H9 (cell line): Measurements from ENCODE around the gene CMTM5. TPM values are rescaled to one million over a fixed set of nuclear protein-coding genes. Genes with fewer than 3 reads are reported as not detected.
A peak's percentile ranks its signal among the peaks of the same experiment; 100 is the strongest.

Experiments
- DNase-seq: peaks from one replicate; pipeline ENCODE4 v3.0.0-alpha.2; 2017
- H2AFZ ChIP-seq: one replicate; pipeline ENCODE4 v1.6.1; 2013; ENCODE audit warnings: mild to moderate bottlenecking, low read length, control low read depth, moderate library complexity
- H2AK5ac ChIP-seq: 2 replicates; pipeline ENCODE4 v1.6.1; 2013; ENCODE audit warnings: low read length, control low read depth, mixed read lengths; ENCODE audit not compliant: insufficient read length
- H2BK120ac ChIP-seq: one replicate; pipeline ENCODE4 v1.6.1; 2013; ENCODE audit warnings: low read depth, mild to moderate bottlenecking, low read length, control low read depth, inconsistent platforms; ENCODE audit not compliant: poor library complexity, severe bottlenecking
- H2BK12ac ChIP-seq: 2 replicates; pipeline ENCODE4 v1.6.1; 2013; ENCODE audit warnings: low read length, control low read depth, mixed read lengths, low read depth; ENCODE audit not compliant: insufficient read length
- H2BK15ac ChIP-seq: 2 replicates; pipeline ENCODE4 v1.6.1; 2013; ENCODE audit warnings: low read depth, low read length, control low read depth
- H2BK20ac ChIP-seq: one replicate; pipeline ENCODE4 v1.6.1; 2013; ENCODE audit warnings: low read depth, mild to moderate bottlenecking, low read length, control low read depth, inconsistent platforms; ENCODE audit not compliant: poor library complexity, severe bottlenecking
- H2BK5ac ChIP-seq: 2 replicates; pipeline ENCODE4 v1.6.1; 2013; ENCODE audit warnings: low read length, control low read depth, mixed read lengths; ENCODE audit not compliant: insufficient read length
- H3K14ac ChIP-seq: 2 replicates; pipeline ENCODE4 v1.6.1; 2013; ENCODE audit warnings: low read length, control low read depth; ENCODE audit not compliant: insufficient read depth
- H3K18ac ChIP-seq: 2 replicates; pipeline ENCODE4 v1.6.1; 2013; ENCODE audit warnings: low read depth, mild to moderate bottlenecking, mixed read lengths, low read length, control low read depth; ENCODE audit not compliant: insufficient read length
- H3K23ac ChIP-seq: 2 replicates; pipeline ENCODE4 v1.6.1; 2013; ENCODE audit warnings: low read length, control low read depth, mixed read lengths, low read depth; ENCODE audit not compliant: insufficient read length
- H3K23me2 ChIP-seq: 2 replicates; pipeline ENCODE4 v1.6.1; 2013; ENCODE audit warnings: low read depth, mild to moderate bottlenecking, mixed read lengths, low read length, control low read depth; ENCODE audit not compliant: insufficient read length, poor library complexity, severe bottlenecking
- H3K27ac ChIP-seq: 2 replicates; pipeline ENCODE4 v1.5.1; 2013; ENCODE audit warnings: low read length, control low read depth, mixed read lengths, low read depth; ENCODE audit not compliant: insufficient read length
- H3K27me3 ChIP-seq: 2 replicates; pipeline ENCODE4 v1.6.1; 2013; ENCODE audit warnings: low read length, control low read depth, inconsistent platforms; ENCODE audit not compliant: insufficient read depth
- H3K4ac ChIP-seq: 2 replicates; pipeline ENCODE4 v1.6.1; 2013; ENCODE audit warnings: low read depth, mild to moderate bottlenecking, control low read depth, inconsistent platforms, low read length, moderate library complexity
- H3K4me1 ChIP-seq: 2 replicates; pipeline ENCODE4 v1.6.1; 2013; ENCODE audit warnings: low read length, control low read depth, inconsistent platforms; ENCODE audit not compliant: insufficient read depth
- H3K4me2 ChIP-seq: 2 replicates; pipeline ENCODE4 v1.6.1; 2013; ENCODE audit warnings: low read length, control low read depth, mixed read lengths; ENCODE audit not compliant: insufficient read length, insufficient read depth
- H3K56ac ChIP-seq: 2 replicates; pipeline ENCODE4 v1.6.1; 2013; ENCODE audit warnings: low read depth, mild to moderate bottlenecking, mixed read lengths, low read length, control low read depth; ENCODE audit not compliant: insufficient read length
- H3K79me1 ChIP-seq: 2 replicates; pipeline ENCODE4 v1.6.1; 2013; ENCODE audit warnings: low read depth, mild to moderate bottlenecking, moderate library complexity, low read length, control low read depth, inconsistent platforms; ENCODE audit not compliant: insufficient read depth, poor library complexity, severe bottlenecking
- H3K79me2 ChIP-seq: 2 replicates; pipeline ENCODE4 v1.6.1; 2013; ENCODE audit warnings: low read length, control low read depth, inconsistent platforms; ENCODE audit not compliant: insufficient read depth
- H3K9ac ChIP-seq: 2 replicates; pipeline ENCODE4 v1.6.1; 2013; ENCODE audit warnings: low read length, control low read depth, mixed read lengths; ENCODE audit not compliant: insufficient read length; ENCODE audit errors: extremely low read depth
- H3K9me3 ChIP-seq: one replicate; pipeline ENCODE4 v1.6.1; 2013; ENCODE audit warnings: low read depth, low read length, inconsistent platforms; ENCODE audit not compliant: control insufficient read depth
- H3T11ph ChIP-seq: one replicate; pipeline ENCODE4 v1.6.1; 2013; ENCODE audit warnings: mild to moderate bottlenecking, low read length, control low read depth, inconsistent platforms
- H4K20me1 ChIP-seq: one replicate; pipeline ENCODE4 v1.6.1; 2013; ENCODE audit not compliant: control insufficient read depth, insufficient read length, insufficient read depth
- H4K5ac ChIP-seq: 2 replicates; pipeline ENCODE4 v1.6.1; 2013; ENCODE audit warnings: low read depth, mild to moderate bottlenecking, mixed read lengths, low read length, control low read depth; ENCODE audit not compliant: insufficient read length
- H4K8ac ChIP-seq: replicated peaks from 2 replicates; pipeline ENCODE4 v1.6.1; 2013; ENCODE audit warnings: low read length, control low read depth, mixed read lengths, low read depth; ENCODE audit not compliant: insufficient read length
- H4K91ac ChIP-seq: 2 replicates; pipeline ENCODE4 v1.6.1; 2013; ENCODE audit warnings: low read depth, mild to moderate bottlenecking, moderate library complexity, mixed read lengths, low read length, control low read depth; ENCODE audit not compliant: insufficient read length
- H3K27ac Mint-ChIP-seq, 3 experiments: 2 replicates in 2 of 3; 3 replicates in 1 of 3; pipeline ENCODE4 v1.8.0; 2020 to 2021; ENCODE audit warnings: mixed read lengths in 3 of 3, mild to moderate bottlenecking in 1 of 3, moderate library complexity in 1 of 3
- H3K27me3 Mint-ChIP-seq: 2 replicates; pipeline ENCODE4 v1.8.0; 2021; ENCODE audit warnings: low read depth, mild to moderate bottlenecking, moderate library complexity, mixed read lengths
- H3K36me3 Mint-ChIP-seq, 3 experiments: 2 replicates in 2 of 3; 3 replicates in 1 of 3; pipeline ENCODE4 v1.8.0; 2020 to 2021; ENCODE audit warnings: low read depth in 3 of 3, mixed read lengths in 3 of 3; ENCODE audit not compliant: insufficient read depth in 1 of 3
- H3K4me1 Mint-ChIP-seq, 2 experiments: 2 replicates each; pipeline ENCODE4 v1.8.0; 2020; ENCODE audit warnings: mixed read lengths in 2 of 2
- H3K4me3 Mint-ChIP-seq, 2 experiments: 2 replicates in 1 of 2; 3 replicates in 1 of 2; pipeline ENCODE4 v1.8.0; 2020 to 2021; ENCODE audit warnings: mild to moderate bottlenecking in 2 of 2, mixed read lengths in 2 of 2, moderate library complexity in 1 of 2
- H3K9me3 Mint-ChIP-seq, 2 experiments: 2 replicates in 1 of 2; 3 replicates in 1 of 2; pipeline ENCODE4 v1.8.0; 2020; ENCODE audit warnings: mild to moderate bottlenecking in 2 of 2, mixed read lengths in 2 of 2, moderate library complexity in 1 of 2
- WGBS: extraction: QIAGEN DNeasy Blood & Tissue Kit; methylation state at CpG from one replicate; pipeline ENCODE4 v1.1.7; 2013; ENCODE audit warnings: missing lambda C conversion rate, low lambda C conversion rate, mixed read lengths; ENCODE audit not compliant: insufficient read length; ENCODE audit errors: extremely low coverage; 5-methylcytosine and 5-hydroxymethylcytosine counted together
- total RNA-seq: library from RNA; stranded (reverse); gene quantifications from 2 replicates; pipeline ENCODE4 v1.2.1, GENCODE V29; 2021
- TF ChIP-seq, protein P1 (sequence below): fragments of 200-600 bp; sonication (generic); conservative IDR thresholded peaks from 3 replicates; pipeline ENCODE4 v1.8.0; 2021; ENCODE audit warnings: antibody characterized with exemption, mild to moderate bottlenecking

Gene CMTM5
- total RNA-seq, 1 experiment from 2014 or later = not detected

DNA sequence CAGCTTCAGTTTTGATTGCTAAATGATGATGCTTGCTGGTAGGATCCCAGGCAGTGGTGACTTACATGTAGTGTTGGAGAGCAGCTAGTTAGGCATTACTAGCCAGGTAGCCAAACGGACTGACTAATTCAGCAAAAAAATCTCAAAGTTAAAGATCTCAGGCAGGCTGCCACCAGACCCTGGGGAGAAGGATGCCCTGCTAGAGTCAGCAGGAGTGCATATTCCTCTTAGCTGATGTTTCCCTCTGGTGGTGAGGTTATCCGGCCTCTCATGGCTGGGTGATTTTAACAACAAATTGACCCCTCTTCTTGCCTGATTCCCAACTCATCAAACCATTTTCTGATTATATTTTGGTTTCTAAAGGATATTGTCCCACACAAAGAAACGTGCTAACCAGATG lies 14.6 kb upstream of the CMTM5 start:
- Histone ChIP-seq H3K4ac (no peak overlapping the region), H3K23ac (no peak overlapping the region), H2BK20ac (no peak overlapping the region), H2AFZ (no peak overlapping the region), H2BK12ac (no peak overlapping the region), H3K4me2 (no peak overlapping the region), H3K9me3 (no peaks in the 10 kb centered on the region), H3K23me2 (peaks cover 23% of the 10 kb centered on the region), H4K20me1 (no peaks in the 10 kb centered on the region), H2AK5ac (no peak overlapping the region), H4K91ac (no peak overlapping the region), H3K27ac (no peak overlapping the region), H4K5ac (no peak overlapping the region), H3K79me1 (no peaks in the 10 kb centered on the region), H3K9ac (no peak overlapping the region), H2BK120ac (no peak overlapping the region), H2BK15ac (no peak overlapping the region), H3T11ph (no peak overlapping the region), H2BK5ac (no peak overlapping the region), H3K27me3 (no peaks in the 10 kb centered on the region; the same call in 1 of the 2 replicates), H3K14ac (no peak overlapping the region), H3K56ac (no peak overlapping the region), H3K18ac (no peak overlapping the region), H3K79me2 (no peaks in the 10 kb centered on the region), H4K8ac (no peak overlapping the region), H3K4me1 (peaks cover 4% of the 10 kb centered on the region; the same call in 1 of the 2 replicates)
- Mint-ChIP-seq H3K27me3 (peaks cover 8% of the 10 kb centered on the region), H3K4me1 (peaks cover 30 to 36% of the 10 kb centered on the region in 2 experiments), H3K36me3 (peaks cover 21 to 49% (median 35%) of the 10 kb centered on the region in 3 experiments), H3K9me3 (peaks cover 0 to 2% of the 10 kb centered on the region in 2 experiments; a peak in 1 of 5 replicates), H3K27ac (no peak overlapping the region), H3K4me3 (no peak overlapping the region)
- no peak for DNase-seq
- TF ChIP-seq, protein P1, sequence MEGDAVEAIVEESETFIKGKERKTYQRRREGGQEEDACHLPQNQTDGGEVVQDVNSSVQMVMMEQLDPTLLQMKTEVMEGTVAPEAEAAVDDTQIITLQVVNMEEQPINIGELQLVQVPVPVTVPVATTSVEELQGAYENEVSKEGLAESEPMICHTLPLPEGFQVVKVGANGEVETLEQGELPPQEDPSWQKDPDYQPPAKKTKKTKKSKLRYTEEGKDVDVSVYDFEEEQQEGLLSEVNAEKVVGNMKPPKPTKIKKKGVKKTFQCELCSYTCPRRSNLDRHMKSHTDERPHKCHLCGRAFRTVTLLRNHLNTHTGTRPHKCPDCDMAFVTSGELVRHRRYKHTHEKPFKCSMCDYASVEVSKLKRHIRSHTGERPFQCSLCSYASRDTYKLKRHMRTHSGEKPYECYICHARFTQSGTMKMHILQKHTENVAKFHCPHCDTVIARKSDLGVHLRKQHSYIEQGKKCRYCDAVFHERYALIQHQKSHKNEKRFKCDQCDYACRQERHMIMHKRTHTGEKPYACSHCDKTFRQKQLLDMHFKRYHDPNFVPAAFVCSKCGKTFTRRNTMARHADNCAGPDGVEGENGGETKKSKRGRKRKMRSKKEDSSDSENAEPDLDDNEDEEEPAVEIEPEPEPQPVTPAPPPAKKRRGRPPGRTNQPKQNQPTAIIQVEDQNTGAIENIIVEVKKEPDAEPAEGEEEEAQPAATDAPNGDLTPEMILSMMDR = peak; percentile 45; the same call in 2 of the 3 replicates
- WGBS = no CpG with 5 or more reads among the region's 3 CpGs
